WI38 (cell line): ENCODE data around the gene TMEM101.

Experiments used
- H3K4me3 ChIP-seq: 2 replicates; pipeline ENCODE4 v1.5.1; 2011; ENCODE audit warnings: low read depth, mild to moderate bottlenecking, control low read depth, low read length
- CTCF ChIP-seq: IDR thresholded peaks from 2 replicates; pipeline ENCODE4 v1.5.1; 2012; ENCODE audit warnings: low read depth, mild to moderate bottlenecking, control low read depth, low read length

Gene TMEM101

GRCh38 chr17:44004761-44005526 is 9.8 kb downstream of the TMEM101 start:
- H3K4me3 ChIP-seq: no peak overlapping the region
- TF ChIP-seq CTCF: no peak

- no peak for TF ChIP-seq CTCF
Measured at GRCh38 chr17:44004077-44004760, 10.5 kb downstream of the TMEM101 start, which contains the start of gene NAGS. Gene NAGS (plus strand): TSS chr17:44004622. CDS start chr17:44004664, 42 bp downstream.

GRCh38 chr17:44002141-44002848 is 12.5 kb downstream of the TMEM101 start:
- no peak for TF ChIP-seq CTCF
- no peak overlapping the region for H3K4me3 ChIP-seq

More at GRCh38 chr17:44004077-44004760, 10.5 kb downstream of the TMEM101 start, which contains the start of gene NAGS:
- no peak within 1 kb of the TSS for H3K4me3 ChIP-seq

- no peak overlapping the region for H3K4me3 ChIP-seq
- no peak for TF ChIP-seq CTCF
Measured at GRCh38 chr17:44001461-44001920, 13.3 kb downstream of the TMEM101 start.

GRCh38 chr17:44000871-44001460 is 13.8 kb downstream of the TMEM101 start:
- no peak for TF ChIP-seq CTCF
- no peak overlapping the region for H3K4me3 ChIP-seq

GRCh38 chr17:44000141-44000860 is 14.5 kb downstream of the TMEM101 start:
- H3K4me3 ChIP-seq: no peak overlapping the region
- no peak for TF ChIP-seq CTCF
